HG03469 (cell line): Measurements from ENCODE around the gene CUEDC1.
"Not testable (repeated sequence)": the region's sequence is repeated elsewhere in the genome, so short reads cannot be mapped to it uniquely, and the experiment has no call there.

Experiments used
- ATAC-seq: cut with Tn5 transposase; IDR thresholded peaks from one replicate; pipeline ENCODE4 v1.9.1; 2021; ENCODE audit warnings: mild to moderate bottlenecking, moderate library complexity, moderate number of reproducible peaks; ENCODE audit not compliant: unreplicated experiment

Gene CUEDC1

DNA sequence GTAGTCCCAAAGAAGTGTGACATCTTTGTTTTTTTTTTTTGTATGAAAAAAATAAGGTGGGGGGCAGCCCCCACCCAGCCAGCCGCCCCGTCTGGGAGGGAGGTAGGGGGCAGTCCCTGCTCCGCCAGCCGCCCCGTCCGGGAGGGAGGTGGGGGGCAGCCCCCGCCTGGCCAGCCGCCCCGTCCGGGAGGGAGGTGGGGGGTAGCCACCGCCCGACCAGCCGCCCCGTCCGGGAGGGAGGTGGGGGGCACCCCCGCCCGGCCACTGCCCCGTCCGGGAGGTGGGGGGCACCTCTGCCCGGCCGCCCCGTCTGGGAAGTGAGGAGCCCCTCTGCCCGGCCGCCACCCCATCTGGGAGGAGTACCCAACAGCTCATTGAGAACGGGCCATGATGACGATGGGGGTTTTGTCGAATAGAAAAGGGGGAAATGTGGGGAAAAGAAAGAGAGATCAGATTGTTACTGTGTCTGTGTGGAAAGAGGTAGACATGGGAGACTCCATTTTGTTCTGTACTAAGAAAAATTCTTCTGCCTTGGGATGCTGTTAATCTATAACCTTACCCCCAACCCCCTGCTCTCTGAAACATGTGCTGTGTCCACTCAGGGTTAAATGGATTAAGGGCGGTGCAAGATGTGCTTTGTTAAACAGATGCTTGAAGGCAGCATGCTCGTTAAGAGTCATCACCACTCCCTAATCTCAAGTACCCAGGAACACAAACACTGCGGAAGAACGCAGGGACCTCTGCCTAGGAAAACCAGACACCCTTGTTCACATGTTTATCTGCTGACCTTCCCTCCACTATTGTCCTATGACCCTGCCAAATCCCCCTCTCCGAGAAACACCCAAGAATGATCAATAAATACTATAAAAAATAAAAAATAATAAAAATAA is 108.9 kb downstream of the CUEDC1 start:
- not testable (repeated sequence) for ATAC-seq

DNA sequence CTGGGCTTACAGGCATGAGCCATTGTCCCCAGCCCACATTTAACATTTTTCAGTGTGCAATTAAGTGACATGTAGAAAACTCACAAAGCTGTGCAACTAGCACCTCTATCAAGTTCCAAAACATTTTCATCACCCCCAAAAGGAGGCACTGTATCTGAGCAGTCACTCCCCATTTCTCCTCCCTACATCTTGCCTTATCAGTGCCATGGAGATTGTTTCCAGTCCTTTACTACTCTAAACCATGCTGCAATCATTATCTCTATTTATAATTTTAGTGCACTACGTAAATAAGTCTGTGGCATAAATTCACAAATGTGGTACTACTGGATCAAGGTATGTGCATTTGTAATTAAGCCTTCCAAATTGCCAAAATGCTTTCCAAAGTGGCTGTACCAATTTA is 112.9 kb downstream of the CUEDC1 start:
- ATAC-seq: no peak

DNA sequence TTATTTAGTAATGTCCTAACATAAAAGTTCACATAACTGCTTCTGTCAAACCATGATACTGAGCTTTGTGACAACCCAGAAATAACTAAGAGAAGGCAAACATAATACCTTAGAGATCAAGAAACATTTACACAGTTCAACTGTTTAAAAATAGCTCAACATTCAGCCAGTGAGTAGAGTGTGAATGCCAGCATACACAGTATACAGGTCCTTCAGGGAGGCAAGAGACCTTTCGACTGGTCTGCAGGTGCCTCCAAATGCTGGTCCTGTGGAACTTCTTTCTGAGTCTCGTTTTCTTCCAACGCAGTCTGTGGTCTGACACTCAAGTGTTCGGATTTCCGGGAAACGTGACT is 115.7 kb downstream of the CUEDC1 start:
- ATAC-seq: no peak

DNA sequence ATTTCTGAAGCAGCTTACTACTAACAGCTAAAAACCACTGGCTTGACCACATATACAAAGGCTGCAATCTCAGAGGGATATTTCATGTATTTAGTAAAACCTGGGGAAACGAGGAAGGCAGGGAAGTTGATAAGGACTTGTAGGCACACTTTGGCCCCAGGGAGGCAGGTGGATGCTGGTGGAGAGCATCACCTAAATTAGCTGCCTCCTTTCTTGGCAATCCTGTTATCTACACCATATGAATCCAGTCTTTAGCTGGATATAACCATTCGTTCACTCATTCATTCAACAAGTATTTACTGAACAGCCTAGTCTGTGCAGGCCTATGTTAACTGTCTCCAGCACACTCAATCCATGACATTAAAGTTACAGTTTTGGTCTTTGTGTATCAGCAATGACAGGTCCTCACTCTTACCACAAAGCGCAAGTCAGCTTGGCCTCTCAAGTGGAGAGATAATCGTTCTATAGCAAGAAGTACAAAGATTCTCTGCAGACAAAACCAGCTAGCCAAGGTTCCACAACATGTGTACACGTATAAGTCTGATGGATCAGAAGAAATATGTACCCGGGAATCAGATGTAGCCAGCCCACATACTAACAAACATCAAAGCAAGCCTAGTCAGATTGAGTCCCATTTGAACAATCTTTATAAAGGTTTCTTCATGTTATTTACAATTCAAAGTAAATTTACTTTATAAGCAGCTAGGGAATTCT is 116.2 kb downstream of the CUEDC1 start:
- ATAC-seq: no peak

DNA sequence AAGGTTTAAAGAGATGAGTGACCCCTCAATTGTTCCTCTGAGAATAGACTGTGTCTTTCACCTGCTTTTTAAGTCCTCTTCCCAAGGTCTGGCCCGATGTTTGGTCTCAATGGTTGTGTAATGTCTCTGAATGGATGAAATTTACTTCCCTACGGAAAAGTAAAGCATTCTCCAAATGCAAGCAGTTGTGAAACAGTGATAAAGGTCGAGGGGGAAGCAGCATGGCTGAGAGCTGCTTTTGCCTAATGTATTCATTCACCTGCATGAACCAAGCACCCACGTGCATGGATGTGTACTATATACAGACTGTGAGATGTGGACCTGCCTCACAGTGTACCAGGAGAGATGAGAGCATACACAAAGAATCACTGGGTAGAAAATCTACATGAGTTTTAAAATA is 116.8 kb downstream of the CUEDC1 start:
- no peak for ATAC-seq

DNA sequence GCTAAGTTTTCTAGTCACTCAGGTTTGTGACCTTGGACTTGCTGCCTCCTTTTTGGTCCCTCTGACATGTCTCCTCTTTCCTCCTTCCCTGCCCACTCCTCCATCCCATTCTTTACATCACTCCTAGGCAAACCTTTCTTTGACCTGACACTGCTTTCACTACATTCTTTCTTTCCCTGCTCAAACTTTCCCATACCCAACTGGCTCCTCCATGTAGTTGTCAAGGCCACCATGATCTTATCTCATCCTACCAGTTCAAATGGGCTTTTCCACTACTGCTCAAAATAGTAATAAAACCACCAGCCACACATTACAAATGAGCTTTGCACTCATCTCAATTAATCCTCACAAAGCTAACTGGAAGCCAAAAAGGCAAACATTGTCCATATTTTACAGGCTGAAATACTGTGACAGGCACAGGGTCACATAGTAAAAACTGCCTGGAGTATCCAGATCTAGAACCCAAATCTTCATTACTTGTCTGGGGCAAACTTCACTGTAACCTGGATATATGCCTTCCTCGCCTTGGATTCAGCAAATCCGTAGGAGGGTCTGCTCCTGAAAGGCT is 119.8 kb downstream of the CUEDC1 start:
- no peak for ATAC-seq

DNA sequence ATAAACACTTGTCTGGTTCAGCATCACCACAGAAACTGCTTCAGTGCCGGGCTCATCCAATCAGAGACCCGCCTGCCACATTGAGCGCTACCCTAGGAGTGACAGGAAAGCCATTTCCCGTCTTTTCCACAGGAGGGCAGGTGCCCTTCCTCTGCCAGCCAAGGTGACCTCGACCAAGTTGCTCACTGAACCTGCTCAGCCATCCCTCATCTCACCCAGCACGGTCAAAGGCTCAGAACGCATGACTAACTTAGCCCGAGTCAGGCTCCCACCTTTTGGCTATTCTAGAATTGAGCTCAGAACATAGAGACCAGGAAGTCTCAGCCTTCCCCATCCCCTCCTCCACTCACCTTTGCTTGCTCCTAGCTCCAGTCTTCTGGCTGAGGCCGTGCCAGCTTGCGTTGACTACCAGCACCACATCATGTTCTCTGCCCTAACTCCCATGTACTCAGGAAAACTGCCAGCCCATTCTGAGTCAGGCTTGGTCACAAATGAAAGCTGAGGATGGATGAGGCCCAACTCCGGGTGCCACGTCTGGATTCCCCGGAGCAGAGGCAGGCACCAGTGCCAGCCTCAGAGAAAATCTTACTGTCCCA is 121.0 kb downstream of the CUEDC1 start:
- no peak for ATAC-seq

DNA sequence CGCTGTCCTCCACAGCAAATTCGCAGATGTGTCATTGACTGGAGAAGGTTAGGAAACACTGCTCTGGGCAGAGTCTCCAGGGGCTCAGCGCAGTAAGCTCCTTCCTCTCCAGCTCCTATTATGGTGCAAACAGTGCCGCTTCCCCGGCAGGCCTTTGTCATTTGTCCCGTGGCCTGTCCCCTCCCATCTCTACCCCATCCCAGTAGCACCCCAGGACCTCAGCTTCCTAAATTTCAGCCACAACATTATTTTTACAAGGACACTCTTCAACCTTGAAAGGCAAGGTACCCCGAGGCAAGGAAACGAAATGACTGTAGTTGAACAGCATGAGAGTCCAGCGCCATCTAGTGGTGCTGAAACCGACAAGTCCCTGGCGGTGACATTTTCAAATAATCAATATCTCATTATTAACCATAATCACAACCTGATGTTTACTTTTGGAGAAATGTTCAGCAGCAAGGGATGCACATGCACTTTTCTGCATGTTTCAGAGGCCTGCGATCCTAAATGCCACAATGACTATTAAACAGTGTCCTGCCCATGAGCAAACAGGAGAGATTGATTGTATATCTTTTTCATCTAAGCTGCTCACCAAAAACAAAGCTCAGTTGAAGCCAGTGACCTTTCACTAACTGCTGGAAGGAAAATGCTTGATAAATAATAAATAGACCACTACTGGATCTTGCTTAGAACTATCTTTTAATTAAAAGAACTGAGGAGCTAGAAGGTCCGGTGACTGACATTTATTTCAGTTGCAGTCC is 121.9 kb downstream of the CUEDC1 start:
- no peak for ATAC-seq

DNA sequence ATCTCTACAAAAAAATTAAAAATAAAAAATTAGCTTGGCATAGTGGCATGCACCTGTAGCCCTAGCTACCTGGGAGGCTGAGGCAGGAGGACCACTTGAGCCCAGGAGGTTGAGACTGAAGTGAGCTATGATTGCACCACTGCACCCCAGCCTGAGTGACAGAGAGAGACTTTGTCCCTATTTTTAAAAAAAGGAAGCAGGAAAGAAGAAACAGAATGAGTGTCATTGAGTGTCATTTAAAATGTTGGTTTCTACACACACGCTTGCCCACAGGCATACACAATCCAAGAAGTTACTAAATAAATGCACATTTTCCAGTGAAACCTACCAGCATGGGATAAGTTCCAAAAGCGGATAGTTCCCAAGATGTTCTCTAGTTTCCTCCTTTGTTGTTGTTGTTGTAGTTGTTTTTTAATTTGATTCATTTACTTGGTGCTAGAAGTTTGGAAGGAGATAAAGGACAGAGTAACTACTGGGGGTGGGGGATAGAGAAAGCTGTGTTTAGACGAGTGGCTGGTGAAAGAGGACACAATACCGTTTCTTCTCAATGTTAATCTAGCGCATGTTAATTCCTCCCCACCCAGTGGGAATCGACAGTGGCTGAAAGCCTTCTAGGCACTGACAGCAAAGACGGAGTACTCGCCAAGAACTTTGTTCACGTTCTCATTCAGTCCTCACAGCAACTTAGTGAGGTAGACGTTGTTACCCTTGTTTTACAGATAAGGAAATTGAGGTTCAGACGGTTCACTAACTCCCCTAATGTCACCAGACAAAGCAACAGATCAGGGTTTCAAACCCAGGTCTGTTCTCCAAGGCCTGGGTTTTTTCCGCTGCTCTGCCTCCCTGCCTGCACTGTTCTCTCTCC is 122.7 kb downstream of the CUEDC1 start:
- no peak for ATAC-seq

DNA sequence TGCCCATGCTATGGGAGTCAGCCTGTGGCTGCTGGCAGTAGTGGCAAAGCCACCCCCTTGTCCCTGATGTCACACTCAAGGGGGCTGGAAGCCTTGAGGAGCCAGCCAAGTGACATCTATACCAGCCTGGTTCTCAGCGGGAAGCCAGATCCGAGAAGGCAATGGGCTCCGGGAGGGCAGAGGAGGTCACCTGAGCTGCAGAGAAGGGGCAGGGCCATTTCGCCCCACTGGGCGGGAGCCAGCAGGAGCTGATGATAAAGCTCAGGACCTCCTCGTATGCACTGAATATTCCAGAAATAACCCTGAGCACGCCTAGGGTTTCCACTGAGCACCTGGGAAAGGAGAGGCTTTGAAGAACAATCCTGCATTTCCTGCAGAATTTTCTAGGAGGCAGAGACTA is 124.3 kb downstream of the CUEDC1 start:
- ATAC-seq: no peak

DNA sequence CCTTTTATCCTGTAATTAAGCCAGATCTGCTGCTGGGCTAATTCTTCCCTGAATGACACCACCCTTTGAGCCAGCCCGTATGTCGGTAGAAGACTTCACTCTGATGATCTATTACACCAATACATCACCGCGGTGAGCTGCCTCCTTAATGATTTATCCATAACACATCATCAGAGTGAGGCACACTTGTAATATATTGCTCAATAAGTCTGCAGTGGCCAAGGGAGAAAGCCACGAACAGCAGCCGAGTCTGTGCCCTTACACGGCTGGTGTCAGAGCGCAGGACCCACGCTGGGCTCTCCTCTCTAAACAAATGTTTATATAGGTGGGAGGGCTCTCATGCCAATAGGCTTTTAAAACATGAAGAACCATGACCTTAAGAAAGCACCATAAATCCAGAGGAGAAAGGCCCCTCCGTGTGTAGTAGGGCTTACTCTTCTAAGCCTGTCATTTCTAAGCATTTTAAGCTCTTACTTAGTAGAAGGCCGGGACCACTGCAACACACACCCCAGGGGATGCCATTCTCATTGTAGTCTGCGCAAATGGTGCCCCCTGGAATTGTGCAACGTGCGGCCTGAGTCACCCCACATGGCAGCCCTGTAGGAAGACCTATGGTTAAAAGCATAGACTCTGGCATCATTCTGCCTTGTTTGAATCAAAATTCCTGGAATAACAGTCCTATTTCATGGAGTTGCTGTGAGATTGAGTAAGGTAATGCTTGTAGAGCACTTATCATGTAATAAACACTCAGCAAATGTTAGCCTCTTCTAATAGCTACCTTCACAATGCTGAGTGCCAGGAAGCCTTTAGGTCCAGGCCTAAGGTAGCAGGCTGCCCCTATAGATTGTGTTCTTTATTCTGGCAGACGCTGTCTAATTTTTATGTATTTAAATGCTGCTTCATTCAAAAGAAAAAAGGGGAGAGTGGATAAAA is 131.5 kb downstream of the CUEDC1 start:
- ATAC-seq: no peak

DNA sequence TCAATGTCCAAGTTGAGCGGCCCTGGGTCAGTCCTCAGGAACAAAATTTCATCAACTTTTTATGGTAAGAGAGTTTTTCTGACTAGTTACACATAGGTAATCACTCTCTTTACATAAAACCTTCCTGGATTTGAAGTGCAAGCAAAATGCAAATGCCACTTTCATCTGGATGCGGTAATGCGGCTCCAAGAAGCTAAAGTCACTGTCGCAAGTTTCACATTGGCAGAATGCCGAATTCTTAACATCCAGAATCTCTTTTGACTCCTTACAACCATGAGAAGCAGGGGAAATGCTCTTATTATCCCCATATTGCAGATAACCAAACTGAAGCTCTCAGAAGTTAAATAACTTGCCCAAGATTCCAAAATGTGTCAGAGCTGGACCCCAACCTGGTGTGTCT is 135.3 kb downstream of the CUEDC1 start:
- ATAC-seq: no peak

DNA sequence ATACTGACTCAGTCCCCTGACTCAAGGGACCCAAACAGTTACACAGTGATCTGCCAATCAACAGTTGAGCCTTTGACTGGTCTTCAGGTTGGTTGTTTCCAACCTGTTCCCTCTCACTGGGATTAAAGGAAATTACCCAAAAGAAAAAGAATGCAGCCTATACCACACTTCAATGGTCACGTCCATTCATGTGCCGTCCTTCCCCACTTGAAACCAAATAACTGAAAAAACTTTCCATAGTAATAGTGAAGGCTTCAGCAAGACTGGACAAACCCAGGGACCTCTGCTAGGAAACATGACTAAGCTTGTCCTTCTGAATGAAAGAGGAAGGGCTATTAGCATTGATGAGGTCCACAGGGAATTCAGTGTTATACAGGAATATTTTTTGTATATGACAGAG is 135.9 kb downstream of the CUEDC1 start:
- ATAC-seq: no peak

DNA sequence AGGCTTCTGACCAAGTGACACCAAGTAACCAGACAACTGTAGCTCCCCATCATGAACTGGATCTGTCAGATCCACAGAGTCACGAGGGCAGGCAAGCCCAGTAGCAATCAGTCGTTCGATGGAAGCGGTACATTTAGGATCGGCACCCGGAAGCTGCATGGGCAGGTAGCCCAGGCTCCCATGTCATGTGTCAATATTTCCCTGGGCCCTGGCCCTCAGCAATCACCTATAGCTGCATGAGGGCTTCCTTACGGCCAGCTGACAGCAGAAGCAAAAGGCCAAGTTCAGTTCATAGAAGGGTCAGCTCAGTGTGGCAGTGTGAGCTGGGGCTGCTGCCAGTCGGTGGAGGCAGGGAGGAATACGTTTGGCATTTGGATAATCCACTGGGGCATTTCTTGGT is 137.1 kb downstream of the CUEDC1 start:
- no peak for ATAC-seq

DNA sequence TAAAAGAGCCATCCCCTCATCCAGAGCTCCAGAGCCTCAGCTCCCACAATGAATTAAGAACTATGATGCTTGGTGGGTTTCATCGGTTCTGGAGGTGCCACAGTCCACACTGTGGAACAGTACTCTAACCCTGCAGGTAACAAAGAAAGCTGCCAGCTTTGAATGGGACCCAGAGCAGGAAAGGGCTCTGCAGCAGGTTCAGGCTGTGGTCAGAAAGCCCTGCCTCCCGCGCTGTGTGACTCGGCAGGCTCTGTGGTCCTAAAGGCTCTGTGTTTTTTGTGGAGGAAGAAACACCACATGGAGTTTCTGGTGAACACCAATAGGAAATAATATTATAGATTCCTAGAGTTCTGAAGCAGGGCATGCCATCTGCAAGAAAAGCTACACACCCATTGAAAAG is 137.9 kb downstream of the CUEDC1 start:
- no peak for ATAC-seq

DNA sequence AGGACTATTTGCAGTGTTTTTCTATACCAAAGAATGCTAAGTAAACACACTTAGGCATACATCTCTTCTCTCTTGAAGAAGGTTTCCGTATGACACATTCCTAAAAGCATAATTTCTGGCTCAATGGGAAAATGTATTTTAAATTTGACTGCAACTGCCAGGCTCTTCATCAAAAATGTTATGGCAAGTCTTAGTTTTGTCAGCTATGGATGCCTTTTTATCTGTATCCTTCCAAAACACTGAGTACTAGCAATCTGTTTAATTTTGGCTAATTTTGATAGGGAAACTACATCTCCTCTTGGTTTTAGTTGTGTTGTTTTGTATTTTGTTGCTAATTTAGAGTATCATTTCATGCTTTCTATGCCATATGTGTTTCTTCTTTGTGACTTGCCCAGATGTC is 140.8 kb downstream of the CUEDC1 start:
- ATAC-seq: no peak

DNA sequence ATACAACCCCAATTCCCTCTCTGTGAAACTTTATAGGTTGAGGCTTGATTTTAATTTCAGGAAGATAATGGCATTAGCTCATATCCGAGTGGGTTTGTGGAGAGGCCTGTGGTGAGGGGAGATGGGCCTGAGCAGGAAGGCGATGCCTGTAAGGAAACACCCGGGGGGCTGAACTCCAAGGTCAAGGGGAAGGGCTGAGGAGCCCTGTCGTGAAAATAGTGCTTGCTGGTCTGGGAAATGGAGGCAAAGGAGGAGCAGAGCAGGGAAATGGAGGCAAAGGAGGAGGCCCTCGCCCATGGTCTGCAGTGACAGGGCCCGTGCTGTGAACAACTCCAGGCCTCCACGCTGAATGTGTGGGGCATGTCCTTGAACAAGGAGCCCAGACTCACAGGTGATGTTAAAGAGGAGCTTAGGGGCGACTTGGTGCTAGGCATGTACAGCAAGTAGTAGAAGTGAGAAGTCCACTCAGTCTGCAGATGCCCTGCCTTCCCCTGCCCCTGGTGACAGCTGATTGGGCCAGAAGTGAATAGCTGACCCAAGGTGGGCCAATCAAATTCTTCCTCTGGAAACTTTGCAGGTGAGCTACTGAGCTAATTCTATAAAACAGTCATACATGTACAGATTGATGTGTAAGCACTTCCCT is 143.5 kb downstream of the CUEDC1 start:
- no peak for ATAC-seq
